ENCODE measurements around the gene CYB561A3. TPM values are rescaled to one million over a fixed set of nuclear protein-coding genes. Genes with fewer than 3 reads are reported as not detected.
A peak's percentile ranks its signal among the peaks of the same experiment; 100 is the strongest.

The CYB561A3 gene
- total and polyA plus RNA-seq, 2 of the 13 experiments (the other 11 are each of a cell fraction or from before 2014, with no cell fraction given), result 11.4 to 14.9 TPM

- TF ChIP-seq ZNF232 (CRISPR knock-in tag; IDR thresholded peaks at IDR 0.05; ENCODE audit: borderline replicate concordance) (peak; percentile 73; the same call in 1 of the 2 replicates), SAP130 (CRISPR knock-in tag; IDR thresholded peaks at IDR 0.05; ENCODE audit: low read depth) (peak; percentile 95), SP140L (CRISPR knock-in tag; IDR thresholded peaks at IDR 0.05; ENCODE audit: borderline replicate concordance) (no peak), SNRNP70 (IDR thresholded peaks at IDR 0.05; ENCODE audit: low read depth, low read length) (no peak), ZNF180 (CRISPR knock-in tag; IDR thresholded peaks at IDR 0.05; ENCODE audit: borderline replicate concordance, low read depth) (no peak), KAT2B (IDR thresholded peaks at IDR 0.05; ENCODE audit: borderline replicate concordance, low read depth, low read length) (no peak), ZNF563 (CRISPR knock-in tag; IDR thresholded peaks at IDR 0.05) (peak; percentile 89; the same call in 1 of the 2 replicates), ADNP (CRISPR knock-in tag; IDR thresholded peaks at IDR 0.05) (no peak), RELA (CRISPR knock-in tag; IDR thresholded peaks at IDR 0.05) (no peak), FOXK1 (CRISPR knock-in tag; IDR thresholded peaks at IDR 0.05; ENCODE audit: borderline replicate concordance, low read depth) (peak; percentile 65; the same call in 1 of the 2 replicates), MZF1 (CRISPR knock-in tag; IDR thresholded peaks at IDR 0.05; ENCODE audit: borderline replicate concordance) (no peak), ZBTB25 (CRISPR knock-in tag; IDR thresholded peaks at IDR 0.05) (no peak; the same call in 1 of the 2 replicates), TRAFD1 (CRISPR knock-in tag; IDR thresholded peaks at IDR 0.05; ENCODE audit: borderline replicate concordance) (no peak), ZNF431 (CRISPR knock-in tag; IDR thresholded peaks at IDR 0.05; ENCODE audit: borderline replicate concordance, low read depth) (no peak), MAFG (CRISPR knock-in tag; IDR thresholded peaks at IDR 0.05) (no peak), ZNF644 (CRISPR knock-in tag; IDR thresholded peaks at IDR 0.05; ENCODE audit: low read depth) (no peak), ZNF317 (CRISPR knock-in tag; IDR thresholded peaks at IDR 0.05) (peak; percentile 99), SRSF9 (IDR thresholded peaks at IDR 0.05; ENCODE audit: borderline replicate concordance, insufficient read depth, low read depth, low read length, poor library complexity, severe bottlenecking) (no peak), MEF2D (CRISPR knock-in tag; IDR thresholded peaks at IDR 0.05) (0 out of 2 replicates have a peak, but pooled peaks have one; percentile 56), TOE1 (CRISPR knock-in tag; IDR thresholded peaks at IDR 0.05) (peak; percentile 14; the same call in 1 of the 2 replicates), IRF9 (CRISPR knock-in tag; IDR thresholded peaks at IDR 0.05; ENCODE audit: borderline replicate concordance) (0 out of 2 replicates have a peak, but pooled peaks have one; percentile 61), AHR (CRISPR knock-in tag; IDR thresholded peaks at IDR 0.05) (no peak)
- TF ChIP-seq, protein P1, sequence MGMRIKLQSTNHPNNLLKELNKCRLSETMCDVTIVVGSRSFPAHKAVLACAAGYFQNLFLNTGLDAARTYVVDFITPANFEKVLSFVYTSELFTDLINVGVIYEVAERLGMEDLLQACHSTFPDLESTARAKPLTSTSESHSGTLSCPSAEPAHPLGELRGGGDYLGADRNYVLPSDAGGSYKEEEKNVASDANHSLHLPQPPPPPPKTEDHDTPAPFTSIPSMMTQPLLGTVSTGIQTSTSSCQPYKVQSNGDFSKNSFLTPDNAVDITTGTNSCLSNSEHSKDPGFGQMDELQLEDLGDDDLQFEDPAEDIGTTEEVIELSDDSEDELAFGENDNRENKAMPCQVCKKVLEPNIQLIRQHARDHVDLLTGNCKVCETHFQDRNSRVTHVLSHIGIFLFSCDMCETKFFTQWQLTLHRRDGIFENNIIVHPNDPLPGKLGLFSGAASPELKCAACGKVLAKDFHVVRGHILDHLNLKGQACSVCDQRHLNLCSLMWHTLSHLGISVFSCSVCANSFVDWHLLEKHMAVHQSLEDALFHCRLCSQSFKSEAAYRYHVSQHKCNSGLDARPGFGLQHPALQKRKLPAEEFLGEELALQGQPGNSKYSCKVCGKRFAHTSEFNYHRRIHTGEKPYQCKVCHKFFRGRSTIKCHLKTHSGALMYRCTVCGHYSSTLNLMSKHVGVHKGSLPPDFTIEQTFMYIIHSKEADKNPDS (CRISPR knock-in tag; IDR thresholded peaks at IDR 0.05), result peak; percentile 60; the same call in 1 of the 2 replicates
These were observed at the start of gene CYB561A3, which contains the start of gene TMEM138 (continued) for GRCh38 chr11:61361741-61362541.

Data from HepG2 (cell line).